ENCODE results near the gene THSD7A. TPM values are rescaled to one million over a fixed set of nuclear protein-coding genes. Genes with fewer than 3 reads are reported as not detected.

THSD7A gene
- total and polyA plus RNA-seq, 9 of the 15 experiments (the other 6 are each of a cell fraction or from before 2014, with no cell fraction given): 0.01 to 0.02 TPM; not detected in 7

DNA sequence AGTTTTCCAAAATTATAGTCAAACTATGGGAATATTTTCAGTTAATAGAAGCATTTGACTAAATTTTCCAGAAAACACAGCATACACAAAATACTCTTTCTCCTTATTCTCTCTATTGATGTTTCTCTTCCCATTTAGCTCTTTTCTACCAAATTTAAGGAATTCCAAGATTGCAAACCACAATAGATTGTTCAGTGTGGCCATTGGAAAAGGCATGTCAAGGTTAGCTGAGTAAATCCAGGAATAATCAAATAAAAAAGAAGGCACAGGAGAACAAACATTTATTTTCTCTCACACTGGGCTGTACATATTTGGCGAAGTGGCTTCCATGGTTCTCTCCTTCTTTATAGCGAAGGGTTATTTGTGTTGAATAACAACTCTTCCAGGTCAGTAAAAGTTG lies 117.3 kb downstream of the THSD7A start (continued):
- TF ChIP-seq, protein P1, sequence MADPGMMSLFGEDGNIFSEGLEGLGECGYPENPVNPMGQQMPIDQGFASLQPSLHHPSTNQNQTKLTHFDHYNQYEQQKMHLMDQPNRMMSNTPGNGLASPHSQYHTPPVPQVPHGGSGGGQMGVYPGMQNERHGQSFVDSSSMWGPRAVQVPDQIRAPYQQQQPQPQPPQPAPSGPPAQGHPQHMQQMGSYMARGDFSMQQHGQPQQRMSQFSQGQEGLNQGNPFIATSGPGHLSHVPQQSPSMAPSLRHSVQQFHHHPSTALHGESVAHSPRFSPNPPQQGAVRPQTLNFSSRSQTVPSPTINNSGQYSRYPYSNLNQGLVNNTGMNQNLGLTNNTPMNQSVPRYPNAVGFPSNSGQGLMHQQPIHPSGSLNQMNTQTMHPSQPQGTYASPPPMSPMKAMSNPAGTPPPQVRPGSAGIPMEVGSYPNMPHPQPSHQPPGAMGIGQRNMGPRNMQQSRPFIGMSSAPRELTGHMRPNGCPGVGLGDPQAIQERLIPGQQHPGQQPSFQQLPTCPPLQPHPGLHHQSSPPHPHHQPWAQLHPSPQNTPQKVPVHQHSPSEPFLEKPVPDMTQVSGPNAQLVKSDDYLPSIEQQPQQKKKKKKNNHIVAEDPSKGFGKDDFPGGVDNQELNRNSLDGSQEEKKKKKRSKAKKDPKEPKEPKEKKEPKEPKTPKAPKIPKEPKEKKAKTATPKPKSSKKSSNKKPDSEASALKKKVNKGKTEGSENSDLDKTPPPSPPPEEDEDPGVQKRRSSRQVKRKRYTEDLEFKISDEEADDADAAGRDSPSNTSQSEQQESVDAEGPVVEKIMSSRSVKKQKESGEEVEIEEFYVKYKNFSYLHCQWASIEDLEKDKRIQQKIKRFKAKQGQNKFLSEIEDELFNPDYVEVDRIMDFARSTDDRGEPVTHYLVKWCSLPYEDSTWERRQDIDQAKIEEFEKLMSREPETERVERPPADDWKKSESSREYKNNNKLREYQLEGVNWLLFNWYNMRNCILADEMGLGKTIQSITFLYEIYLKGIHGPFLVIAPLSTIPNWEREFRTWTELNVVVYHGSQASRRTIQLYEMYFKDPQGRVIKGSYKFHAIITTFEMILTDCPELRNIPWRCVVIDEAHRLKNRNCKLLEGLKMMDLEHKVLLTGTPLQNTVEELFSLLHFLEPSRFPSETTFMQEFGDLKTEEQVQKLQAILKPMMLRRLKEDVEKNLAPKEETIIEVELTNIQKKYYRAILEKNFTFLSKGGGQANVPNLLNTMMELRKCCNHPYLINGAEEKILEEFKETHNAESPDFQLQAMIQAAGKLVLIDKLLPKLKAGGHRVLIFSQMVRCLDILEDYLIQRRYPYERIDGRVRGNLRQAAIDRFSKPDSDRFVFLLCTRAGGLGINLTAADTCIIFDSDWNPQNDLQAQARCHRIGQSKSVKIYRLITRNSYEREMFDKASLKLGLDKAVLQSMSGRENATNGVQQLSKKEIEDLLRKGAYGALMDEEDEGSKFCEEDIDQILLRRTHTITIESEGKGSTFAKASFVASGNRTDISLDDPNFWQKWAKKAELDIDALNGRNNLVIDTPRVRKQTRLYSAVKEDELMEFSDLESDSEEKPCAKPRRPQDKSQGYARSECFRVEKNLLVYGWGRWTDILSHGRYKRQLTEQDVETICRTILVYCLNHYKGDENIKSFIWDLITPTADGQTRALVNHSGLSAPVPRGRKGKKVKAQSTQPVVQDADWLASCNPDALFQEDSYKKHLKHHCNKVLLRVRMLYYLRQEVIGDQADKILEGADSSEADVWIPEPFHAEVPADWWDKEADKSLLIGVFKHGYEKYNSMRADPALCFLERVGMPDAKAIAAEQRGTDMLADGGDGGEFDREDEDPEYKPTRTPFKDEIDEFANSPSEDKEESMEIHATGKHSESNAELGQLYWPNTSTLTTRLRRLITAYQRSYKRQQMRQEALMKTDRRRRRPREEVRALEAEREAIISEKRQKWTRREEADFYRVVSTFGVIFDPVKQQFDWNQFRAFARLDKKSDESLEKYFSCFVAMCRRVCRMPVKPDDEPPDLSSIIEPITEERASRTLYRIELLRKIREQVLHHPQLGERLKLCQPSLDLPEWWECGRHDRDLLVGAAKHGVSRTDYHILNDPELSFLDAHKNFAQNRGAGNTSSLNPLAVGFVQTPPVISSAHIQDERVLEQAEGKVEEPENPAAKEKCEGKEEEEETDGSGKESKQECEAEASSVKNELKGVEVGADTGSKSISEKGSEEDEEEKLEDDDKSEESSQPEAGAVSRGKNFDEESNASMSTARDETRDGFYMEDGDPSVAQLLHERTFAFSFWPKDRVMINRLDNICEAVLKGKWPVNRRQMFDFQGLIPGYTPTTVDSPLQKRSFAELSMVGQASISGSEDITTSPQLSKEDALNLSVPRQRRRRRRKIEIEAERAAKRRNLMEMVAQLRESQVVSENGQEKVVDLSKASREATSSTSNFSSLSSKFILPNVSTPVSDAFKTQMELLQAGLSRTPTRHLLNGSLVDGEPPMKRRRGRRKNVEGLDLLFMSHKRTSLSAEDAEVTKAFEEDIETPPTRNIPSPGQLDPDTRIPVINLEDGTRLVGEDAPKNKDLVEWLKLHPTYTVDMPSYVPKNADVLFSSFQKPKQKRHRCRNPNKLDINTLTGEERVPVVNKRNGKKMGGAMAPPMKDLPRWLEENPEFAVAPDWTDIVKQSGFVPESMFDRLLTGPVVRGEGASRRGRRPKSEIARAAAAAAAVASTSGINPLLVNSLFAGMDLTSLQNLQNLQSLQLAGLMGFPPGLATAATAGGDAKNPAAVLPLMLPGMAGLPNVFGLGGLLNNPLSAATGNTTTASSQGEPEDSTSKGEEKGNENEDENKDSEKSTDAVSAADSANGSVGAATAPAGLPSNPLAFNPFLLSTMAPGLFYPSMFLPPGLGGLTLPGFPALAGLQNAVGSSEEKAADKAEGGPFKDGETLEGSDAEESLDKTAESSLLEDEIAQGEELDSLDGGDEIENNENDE (IDR thresholded peaks at IDR 0.05; ENCODE audit: low read depth, low read length): no peak
- TF ChIP-seq ZNF79 (CRISPR knock-in tag; IDR thresholded peaks at IDR 0.05; ENCODE audit: low read depth) (no peak), NFRKB (IDR thresholded peaks at IDR 0.05; ENCODE audit: low read depth) (no peak), PHB2 (IDR thresholded peaks at IDR 0.05; ENCODE audit: low read depth) (no peak)
- TF ChIP-seq, protein P2, sequence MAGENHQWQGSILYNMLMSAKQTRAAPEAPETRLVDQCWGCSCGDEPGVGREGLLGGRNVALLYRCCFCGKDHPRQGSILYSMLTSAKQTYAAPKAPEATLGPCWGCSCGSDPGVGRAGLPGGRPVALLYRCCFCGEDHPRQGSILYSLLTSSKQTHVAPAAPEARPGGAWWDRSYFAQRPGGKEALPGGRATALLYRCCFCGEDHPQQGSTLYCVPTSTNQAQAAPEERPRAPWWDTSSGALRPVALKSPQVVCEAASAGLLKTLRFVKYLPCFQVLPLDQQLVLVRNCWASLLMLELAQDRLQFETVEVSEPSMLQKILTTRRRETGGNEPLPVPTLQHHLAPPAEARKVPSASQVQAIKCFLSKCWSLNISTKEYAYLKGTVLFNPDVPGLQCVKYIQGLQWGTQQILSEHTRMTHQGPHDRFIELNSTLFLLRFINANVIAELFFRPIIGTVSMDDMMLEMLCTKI (IDR thresholded peaks at IDR 0.05; ENCODE audit: partially characterized antibody): no peak
